OCI-LY3 (cell line): ENCODE data around the gene CFAP161.

Source experiments
- EZH2phosphoT487 ChIP-seq: fragments of 200-600 bp; shearing (Covaris generic); IDR thresholded peaks from 2 replicates; pipeline ENCODE4 v1.6.1; 2018; ENCODE audit warnings: antibody characterized with exemption, mixed run types, low read depth
- TF ChIP-seq, protein P1 (sequence below): fragments of 200-600, 300-600 bp; sonication (generic); IDR thresholded peaks from 2 replicates; pipeline ENCODE4 v1.5.1; 2014; ENCODE audit warnings: antibody characterized with exemption, low read length, low read depth

DNA sequence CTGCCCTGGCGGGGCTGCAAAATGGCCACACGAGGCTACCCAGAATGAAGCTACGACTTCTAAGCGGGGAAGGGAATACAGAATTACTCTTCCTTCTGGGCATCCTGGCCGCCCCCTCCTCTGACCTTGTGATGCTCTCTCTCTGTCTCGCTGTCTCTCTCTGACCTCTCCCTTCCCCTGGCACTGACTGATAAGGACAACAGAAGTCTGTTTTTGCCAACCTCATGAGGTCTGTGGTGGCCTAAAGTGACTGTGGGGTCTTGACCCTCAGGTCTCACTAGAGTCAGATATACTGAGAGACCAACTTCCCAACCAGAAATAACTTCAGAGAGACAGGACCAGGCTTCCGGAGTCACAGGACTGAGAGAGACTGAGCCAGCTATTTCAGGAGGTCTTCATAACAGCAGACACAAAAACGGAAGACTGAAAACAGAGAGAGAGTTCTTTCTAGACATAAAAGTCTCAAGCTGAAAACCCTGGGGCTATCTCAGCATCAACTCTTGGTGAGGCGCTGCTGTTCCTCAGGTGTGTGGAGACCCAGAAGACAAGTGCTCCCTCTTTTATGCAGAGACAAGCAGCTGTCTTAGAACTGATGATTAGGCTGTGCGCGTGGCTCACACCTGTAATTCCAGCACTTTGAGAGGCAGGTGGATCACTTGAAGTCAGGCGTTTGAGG is 38.2 kb upstream of the CFAP161 start:
- TF ChIP-seq, protein P1, sequence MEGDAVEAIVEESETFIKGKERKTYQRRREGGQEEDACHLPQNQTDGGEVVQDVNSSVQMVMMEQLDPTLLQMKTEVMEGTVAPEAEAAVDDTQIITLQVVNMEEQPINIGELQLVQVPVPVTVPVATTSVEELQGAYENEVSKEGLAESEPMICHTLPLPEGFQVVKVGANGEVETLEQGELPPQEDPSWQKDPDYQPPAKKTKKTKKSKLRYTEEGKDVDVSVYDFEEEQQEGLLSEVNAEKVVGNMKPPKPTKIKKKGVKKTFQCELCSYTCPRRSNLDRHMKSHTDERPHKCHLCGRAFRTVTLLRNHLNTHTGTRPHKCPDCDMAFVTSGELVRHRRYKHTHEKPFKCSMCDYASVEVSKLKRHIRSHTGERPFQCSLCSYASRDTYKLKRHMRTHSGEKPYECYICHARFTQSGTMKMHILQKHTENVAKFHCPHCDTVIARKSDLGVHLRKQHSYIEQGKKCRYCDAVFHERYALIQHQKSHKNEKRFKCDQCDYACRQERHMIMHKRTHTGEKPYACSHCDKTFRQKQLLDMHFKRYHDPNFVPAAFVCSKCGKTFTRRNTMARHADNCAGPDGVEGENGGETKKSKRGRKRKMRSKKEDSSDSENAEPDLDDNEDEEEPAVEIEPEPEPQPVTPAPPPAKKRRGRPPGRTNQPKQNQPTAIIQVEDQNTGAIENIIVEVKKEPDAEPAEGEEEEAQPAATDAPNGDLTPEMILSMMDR: no peak
- no peak for TF ChIP-seq EZH2phosphoT487
